Endometrial microvascular endothelial cells (primary cell): ENCODE results near the gene KCNIP4. TPM values are rescaled to one million over a fixed set of nuclear protein-coding genes. Genes with fewer than 3 reads are reported as not detected.
"Not testable (repeated sequence)": the region's sequence is repeated elsewhere in the genome, so short reads cannot be mapped to it uniquely, and the experiment has no call there.

ENCODE experiments used
- in situ Hi-C: cut with HindIII; loops from 2 replicates; pipeline ENCODE4 v1.10.0; 2017; ENCODE audit warnings: low sequenced_read_pairs, low pct_unique_long_range_greater_than_20kb; ENCODE audit errors: inconsistent ontology term
- total RNA-seq: library from RNA; depleted of rRNA; stranded (reverse); fragments of >200 nt; gene quantifications from one replicate; pipeline ENCODE4 v1.2.3, GENCODE V29; 2015; ENCODE audit errors: inconsistent ontology term

KCNIP4 gene
- total RNA-seq, 1 donor from 2014 or later = not detected

DNA sequence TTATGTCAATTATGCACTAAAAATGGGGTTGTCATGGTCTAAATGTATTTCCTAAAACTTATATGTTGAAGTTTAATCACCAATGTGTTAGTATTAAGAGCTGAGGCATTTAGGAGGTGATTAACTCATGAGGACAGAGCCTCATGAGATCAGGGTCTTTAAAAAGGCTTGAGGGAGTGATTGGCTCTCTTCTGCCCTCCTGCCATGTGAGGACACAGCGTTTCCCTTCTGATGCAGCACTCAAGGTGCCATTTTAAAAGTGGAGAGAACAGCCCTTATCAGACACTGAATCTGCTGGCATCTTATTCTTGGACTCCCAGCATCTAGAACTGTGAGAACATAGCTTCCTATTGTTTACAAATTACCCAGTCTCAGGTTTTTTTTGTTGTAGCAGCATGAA, 581.7 kb downstream of the KCNIP4 start:
- in situ Hi-C loops = no loop called here

DNA sequence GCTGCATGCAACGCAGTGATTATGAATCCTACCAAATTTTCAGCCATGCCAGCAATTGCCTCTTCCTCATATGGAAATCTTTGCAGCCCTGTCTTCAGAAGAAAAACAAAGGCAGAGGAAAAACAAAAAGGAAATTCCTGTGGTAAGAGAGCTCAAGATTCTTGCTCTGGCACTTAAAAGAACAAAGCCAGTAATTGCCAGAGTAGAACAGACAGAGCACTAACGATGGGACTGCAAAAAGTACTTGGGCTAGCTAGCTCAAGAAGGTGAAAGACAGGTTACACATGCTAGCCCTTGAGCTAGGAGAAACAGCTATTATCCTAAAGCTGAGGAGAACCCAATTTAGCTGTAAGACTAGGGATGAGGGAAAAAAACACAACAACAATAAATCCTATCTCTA, 582.3 kb downstream of the KCNIP4 start:
- in situ Hi-C loops = no loop called here

DNA sequence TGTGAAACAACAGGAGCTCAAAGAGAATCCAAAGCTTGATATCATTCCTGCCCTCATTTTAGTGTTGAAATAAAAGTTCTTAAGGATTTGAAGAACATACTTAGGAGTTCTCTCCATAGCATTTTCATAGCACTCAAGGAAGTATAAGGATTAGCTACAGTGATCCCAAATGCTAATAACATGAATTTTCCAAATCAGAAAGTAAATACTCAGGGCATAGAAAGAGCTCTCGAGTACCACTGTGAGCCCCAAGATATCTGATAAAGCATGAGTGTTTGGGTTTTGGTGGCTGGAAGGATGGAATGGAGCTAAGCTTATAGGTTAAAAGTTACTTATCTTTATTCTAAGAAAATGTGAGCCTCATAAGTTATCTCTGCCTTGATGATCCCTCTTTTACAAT, 584.9 kb downstream of the KCNIP4 start:
- in situ Hi-C loops = no loop called here

DNA sequence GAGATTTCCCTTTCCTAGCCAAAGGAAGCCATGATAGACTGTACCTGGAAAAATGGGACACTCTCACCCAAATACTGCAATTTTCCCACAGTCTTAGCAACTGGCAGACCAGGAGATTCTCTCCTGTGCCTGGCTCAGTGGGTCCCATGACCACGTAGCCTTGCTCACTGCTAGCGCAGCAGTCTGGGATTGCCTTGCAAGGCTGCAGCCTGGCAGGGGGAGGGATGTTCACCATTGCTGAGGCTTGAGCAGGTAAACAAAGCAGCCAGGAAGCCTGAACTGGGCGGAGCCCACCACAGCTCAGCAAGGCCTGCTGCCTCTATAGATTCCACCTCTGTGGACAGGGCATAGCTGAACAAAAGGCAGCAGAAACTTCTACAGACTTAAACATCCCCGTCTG, 596.2 kb downstream of the KCNIP4 start:
- in situ Hi-C loops = not testable (repeated sequence)

DNA sequence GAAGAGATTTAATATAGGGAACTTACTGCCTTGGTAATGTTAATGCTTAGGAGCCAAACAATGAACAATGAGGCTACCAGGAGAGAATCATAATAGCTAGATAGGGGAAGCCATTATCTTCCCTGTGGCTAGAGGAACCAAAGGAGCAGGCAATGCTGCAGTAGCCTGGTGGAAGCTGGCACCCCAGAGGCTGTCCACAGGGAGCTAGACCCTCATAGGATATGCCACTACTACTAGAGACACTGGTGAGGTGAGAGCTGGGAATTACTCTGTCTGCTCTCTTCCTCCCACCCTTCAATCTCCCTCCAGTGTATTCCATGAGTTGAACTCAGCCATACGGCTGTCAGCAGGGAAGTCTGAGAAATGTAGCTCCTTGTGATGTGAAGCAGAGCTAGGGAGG, 601.4 kb downstream of the KCNIP4 start:
- in situ Hi-C loops = no loop called here

DNA sequence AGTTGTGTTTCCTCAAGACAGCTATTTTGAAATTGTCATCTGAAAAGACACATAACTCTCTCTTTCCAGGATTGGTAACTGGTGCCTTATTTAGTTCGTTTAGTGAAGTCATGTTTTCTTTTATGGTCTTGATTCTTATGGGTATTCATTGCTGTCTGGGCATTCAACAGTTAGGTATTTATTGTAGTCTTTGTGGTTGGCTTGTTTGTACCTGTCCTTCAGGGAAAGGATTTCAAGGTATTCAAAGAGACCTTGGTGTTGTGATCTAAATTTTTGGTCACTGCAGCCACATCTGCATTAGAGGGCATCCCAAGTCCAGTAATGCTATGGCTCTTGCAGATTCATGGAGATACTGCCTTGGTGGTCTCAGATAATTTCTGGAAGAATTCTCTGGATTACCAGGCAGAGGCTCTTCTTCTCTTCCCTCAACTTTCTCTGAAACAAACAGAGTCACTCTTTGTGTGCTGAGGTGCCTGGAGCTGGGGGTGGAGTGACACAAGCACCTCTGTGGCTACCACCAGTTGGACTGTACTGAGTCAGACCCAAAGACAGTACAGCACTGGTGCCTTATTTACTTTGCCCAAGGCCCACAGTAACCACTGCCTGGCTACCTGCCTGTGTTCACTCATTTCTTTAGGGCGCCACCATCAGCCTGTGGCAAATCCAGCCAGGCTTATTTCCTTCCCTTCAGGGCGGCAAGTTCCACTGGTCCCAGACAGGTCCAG, 620.4 kb downstream of the KCNIP4 start:
- in situ Hi-C loops = no loop called here

- in situ Hi-C loops = no loop called here
Observed at GRCh38 chr4:21320034-21320433, 628.5 kb downstream of the KCNIP4 start.

DNA sequence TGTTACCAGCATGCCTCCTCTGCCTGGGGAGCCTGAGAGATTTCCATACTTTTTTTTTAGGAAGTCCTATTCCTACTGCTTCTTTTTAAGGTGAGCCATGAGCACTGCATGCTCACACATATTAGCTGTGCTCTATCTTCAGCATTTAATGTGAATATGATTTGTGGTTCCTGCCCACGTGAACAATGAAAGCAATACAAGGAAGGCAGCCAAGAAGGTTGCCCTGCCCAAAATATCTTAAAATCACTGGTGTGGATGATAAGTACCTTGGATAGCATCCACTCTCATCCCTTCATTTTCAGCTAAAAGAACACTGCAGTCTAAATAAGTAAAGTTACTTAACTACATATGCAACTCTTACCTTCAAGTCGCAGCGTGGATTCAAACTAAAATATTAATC, 640.9 kb downstream of the KCNIP4 start:
- in situ Hi-C loops = no loop called here

- in situ Hi-C loops = no loop called here
Observed at GRCh38 chr4:21304540-21304887, 644.1 kb downstream of the KCNIP4 start.

GRCh38 chr4:21290562-21290961, 658.0 kb downstream of the KCNIP4 start:
- in situ Hi-C loops = no loop called here

DNA sequence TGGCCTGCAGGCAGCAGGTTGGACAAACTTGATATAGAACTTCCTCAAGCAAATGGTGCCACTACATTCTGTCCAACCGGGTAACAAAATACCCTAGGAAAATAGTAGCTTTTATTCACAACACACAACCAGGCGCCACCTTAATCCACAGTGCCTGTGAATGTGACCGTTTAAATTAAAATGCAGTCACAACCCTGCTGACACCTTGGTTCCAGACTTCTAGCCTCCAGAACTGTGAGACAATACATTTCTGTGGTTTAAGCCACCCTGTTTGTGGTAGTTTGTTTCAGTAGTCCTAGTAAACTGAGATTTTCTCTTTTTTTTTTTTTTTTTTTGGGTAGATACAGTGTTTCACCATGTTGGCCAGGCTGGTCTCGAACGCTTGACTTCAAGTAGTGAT, 672.5 kb downstream of the KCNIP4 start:
- in situ Hi-C loops = no loop called here

DNA sequence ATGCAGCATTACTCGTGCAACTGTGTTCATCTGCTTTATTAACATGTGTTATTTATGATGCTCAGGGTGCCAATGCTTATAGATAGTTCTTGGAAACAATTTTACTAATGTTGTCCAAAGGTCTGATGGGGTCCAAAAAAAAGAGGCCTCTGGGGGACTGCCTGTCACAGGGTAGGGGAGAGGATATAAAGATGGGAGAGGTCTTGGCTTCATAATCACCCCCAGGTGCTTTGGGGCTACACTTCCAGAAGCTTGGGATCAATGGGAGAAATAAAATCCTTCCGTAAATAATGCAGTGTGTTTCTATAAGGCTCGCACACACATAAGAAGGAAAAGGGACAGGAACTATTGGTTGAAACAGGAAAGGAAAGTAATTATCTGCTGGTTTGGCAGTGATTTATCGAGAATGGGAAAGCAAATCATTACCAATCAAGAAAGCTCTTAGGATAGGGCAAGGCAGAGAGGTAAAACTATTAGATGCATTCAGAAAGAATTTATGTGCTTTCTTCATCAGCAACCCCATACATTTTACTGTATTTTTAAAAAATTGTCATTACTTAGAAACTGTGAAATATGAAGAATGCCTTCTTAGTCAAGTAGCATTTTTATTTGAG, 677.0 kb downstream of the KCNIP4 start:
- in situ Hi-C loops = no loop called here

DNA sequence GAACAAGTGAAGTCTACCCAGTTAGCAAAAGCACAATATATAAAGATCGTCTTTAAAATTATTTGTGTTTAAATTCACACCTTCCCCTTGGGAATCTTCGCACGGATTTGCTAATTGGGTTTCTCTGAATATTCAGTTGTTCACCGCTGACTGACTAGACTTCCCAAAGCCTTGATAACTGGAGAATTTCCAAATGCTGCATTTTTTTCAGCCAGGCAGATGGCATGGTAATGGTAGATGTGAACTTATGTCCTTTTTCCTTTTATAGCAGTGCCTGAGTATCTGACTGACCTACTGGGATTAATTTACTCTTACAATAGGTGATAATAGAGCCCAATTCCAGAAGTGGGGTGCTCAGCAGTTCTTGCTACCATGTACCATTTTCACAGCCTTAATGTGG, 700.2 kb downstream of the KCNIP4 start:
- in situ Hi-C loops = no loop called here

GRCh38 chr4:21242163-21242562, 706.4 kb downstream of the KCNIP4 start:
- in situ Hi-C loops = no loop called here

GRCh38 chr4:21226637-21227538, 721.7 kb downstream of the KCNIP4 start:
- in situ Hi-C loops = no loop called here

DNA sequence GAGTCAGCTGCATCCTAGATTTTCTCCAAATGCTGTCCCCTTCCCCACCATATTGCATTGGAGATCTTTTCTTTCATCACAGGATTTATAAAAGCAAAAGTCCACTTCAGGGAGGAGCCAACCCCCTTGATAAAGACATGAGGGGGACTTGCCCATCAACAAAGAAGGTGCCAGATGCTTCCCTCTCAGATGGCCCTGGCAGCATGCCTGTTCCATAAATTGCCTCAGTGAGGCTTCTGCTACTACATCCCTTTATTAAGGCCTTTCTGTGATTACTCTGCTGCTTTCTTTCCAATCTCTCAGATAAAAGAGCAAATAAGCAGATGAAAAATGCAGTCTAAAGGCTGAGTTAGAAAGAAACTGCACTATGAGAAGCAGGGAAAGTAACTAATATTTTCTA, 736.7 kb downstream of the KCNIP4 start:
- in situ Hi-C loops = no loop called here

GRCh38 chr4:21209860-21210259, 738.7 kb downstream of the KCNIP4 start:
- in situ Hi-C loops = no loop called here

DNA sequence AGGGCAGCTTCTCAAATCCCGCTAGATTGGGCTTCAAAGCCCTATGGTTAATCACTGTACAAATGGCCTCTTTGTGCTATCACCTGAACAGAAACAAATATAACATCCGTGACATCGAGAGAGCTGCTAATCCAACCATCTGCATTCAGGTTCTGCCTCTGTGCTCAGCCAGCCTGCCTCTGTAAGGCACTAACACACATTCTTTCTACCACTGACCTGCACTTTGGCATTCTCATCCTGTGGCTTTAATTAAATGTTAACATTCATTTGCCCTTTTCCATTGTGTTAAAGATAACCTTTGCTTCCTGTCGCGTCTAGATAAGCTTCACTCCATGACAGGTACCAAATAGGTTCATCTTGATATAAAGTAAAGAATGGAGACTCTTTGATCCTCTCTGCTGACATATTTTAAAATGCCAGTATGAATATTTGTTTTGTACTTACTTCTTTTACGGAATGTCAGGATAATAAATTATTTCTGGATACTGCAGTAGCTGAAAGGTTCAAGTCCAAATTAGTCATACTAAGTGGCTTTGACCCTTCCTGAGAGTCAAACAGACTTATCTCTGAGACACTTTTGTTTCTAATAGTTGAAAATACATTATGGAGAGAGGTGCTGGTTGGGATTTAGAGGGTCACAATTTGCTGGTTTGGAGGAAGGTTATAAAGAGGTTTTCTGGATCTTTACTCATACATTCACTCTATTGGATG, 742.6 kb downstream of the KCNIP4 start:
- in situ Hi-C loops = no loop called here

DNA sequence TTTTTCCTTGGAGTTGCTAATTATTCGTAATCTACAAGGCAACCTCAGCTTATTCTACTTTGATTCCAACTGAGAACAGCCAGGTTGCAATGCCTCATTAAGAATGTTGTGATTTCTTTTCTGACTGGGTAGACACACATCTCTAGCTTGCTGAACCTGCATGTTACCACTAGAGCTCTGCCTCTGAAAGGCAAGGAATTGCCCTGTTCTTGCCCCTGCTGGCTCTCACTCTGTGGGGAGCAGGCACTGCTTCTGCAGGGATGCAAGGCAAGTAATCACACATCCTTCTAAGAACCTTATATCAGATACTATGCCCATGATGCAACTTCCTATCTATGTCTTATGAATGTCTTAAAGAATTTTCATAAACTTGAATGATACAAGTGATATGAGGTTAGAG, 745.2 kb downstream of the KCNIP4 start:
- in situ Hi-C loops = no loop called here
